OCI-LY1 (cell line): ENCODE results near the gene GDE1.

Experiments
- H2AFZ ChIP-seq: fragments of 200-600 bp; sonication (generic), shearing (Covaris generic); 2 replicates; pipeline ENCODE4 v1.6.0; 2014; ENCODE audit warnings: antibody characterized with exemption, mild to moderate bottlenecking, low read length
- H3F3A ChIP-seq: fragments of 200-600 bp; sonication (generic), shearing (Covaris generic); 2 replicates; pipeline ENCODE4 v1.6.0; 2014; ENCODE audit warnings: mild to moderate bottlenecking, antibody characterized with exemption, low read length, moderate library complexity; ENCODE audit not compliant: insufficient read depth
- H3K27ac ChIP-seq: fragments of 200-600 bp; sonication (generic); 2 replicates; pipeline ENCODE4 v1.5.1; 2014; ENCODE audit warnings: low read length, mixed run types, mild to moderate bottlenecking, low read depth; ENCODE audit not compliant: poor library complexity, severe bottlenecking
- H3K27me3 ChIP-seq: fragments of 200-600 bp; sonication (generic); 2 replicates; pipeline ENCODE4 v1.6.0; 2014; ENCODE audit warnings: antibody characterized with exemption, mild to moderate bottlenecking, low read length, moderate library complexity; ENCODE audit not compliant: insufficient read depth
- H3K36me3 ChIP-seq: fragments of 200-600 bp; sonication (generic); 2 replicates; pipeline ENCODE4 v1.6.1; 2014; ENCODE audit warnings: mild to moderate bottlenecking, antibody characterized with exemption, low read length, moderate library complexity, mixed read lengths; ENCODE audit not compliant: insufficient read depth
- H3K4me1 ChIP-seq: fragments of 200-600 bp; sonication (generic); 2 replicates; pipeline ENCODE4 v1.5.1; 2014; ENCODE audit warnings: mild to moderate bottlenecking, low read length, moderate library complexity; ENCODE audit not compliant: insufficient read depth, severe bottlenecking
- H3K4me2 ChIP-seq: fragments of 200-600 bp; sonication (generic), shearing (Covaris generic); 2 replicates; pipeline ENCODE4 v1.6.1; 2014; ENCODE audit warnings: low read length
- H3K4me3 ChIP-seq: fragments of 200-600 bp; sonication (generic); 2 replicates; pipeline ENCODE4 v1.5.1; 2014; ENCODE audit warnings: low read length, low read depth, mild to moderate bottlenecking, mixed read lengths; ENCODE audit not compliant: poor library complexity, severe bottlenecking
- H3K79me2 ChIP-seq: fragments of 200-600 bp; shearing (Covaris generic); 2 replicates; pipeline ENCODE4 v1.6.1; 2016; ENCODE audit warnings: mixed run types, low read length, mixed read lengths; ENCODE audit not compliant: insufficient read depth
- H3K9ac ChIP-seq: fragments of 200-600 bp; sonication (generic), shearing (Covaris generic); 2 replicates; pipeline ENCODE4 v1.6.1; 2014; ENCODE audit warnings: mild to moderate bottlenecking, low read length, mixed read lengths
- H3K9me2 ChIP-seq: fragments of 200-600 bp; sonication (generic), shearing (Covaris generic); 2 replicates; pipeline ENCODE4 v1.6.1; 2014; ENCODE audit warnings: low read depth, mild to moderate bottlenecking, low read length, mixed read lengths
- H3K9me3 ChIP-seq: fragments of 200-600 bp; shearing (Covaris generic); 2 replicates; pipeline ENCODE4 v1.6.1; 2014; ENCODE audit warnings: low read length, mixed read lengths
- H4K20me1 ChIP-seq: fragments of 200-600 bp; sonication (generic), shearing (Covaris generic); 2 replicates; pipeline ENCODE4 v1.6.0; 2016; ENCODE audit warnings: mild to moderate bottlenecking, low read length; ENCODE audit not compliant: insufficient read depth
- EZH2 ChIP-seq: fragments of 200-600 bp; sonication (generic), shearing (Covaris generic); IDR thresholded peaks from 2 replicates; pipeline ENCODE4 v1.8.0; 2017; ENCODE audit warnings: borderline replicate concordance, mixed run types, mild to moderate bottlenecking, antibody characterized with exemption, low read length, moderate library complexity, mixed read lengths
- TF ChIP-seq, protein P1 (sequence below): fragments of 200-600 bp; sonication (generic), shearing (Covaris generic); IDR thresholded peaks from 2 replicates; pipeline ENCODE4 v1.5.1; 2017; ENCODE audit warnings: mild to moderate bottlenecking, antibody characterized with exemption, low read length, moderate library complexity, mixed read lengths

The GDE1 gene

DNA sequence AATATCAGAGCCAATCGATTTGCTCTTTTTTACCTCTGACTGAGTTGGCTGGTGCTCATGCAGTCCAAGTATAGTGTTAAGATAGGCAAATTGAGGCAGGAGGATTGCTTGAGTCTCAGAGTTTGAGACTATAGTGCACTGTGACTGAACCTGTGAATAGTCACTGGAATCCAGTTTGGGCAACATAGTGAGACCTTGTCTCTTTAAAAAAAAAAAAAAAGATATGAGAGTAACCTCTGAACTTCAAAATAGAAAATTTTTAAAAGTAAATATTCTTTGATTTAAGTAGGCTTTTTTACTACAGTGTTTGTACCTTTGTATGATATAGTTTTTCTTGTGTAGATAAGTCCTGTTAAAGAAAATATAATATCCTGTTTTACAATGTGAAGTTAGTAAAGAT, 5.3 kb upstream of the GDE1 start:
- Histone ChIP-seq H3K9me3 (no peaks in the 10 kb centered on the region), H4K20me1 (no peaks in the 10 kb centered on the region), H3K9me2 (no peaks in the 10 kb centered on the region), H2AFZ (no peak overlapping the region), H3K36me3 (peaks cover 31% of the 10 kb centered on the region; the same call in 1 of the 2 replicates), H3K27ac (no peak overlapping the region), H3F3A (0 out of 2 replicates have a peak, but pooled peaks cover 4% of the 10 kb centered on the region), H3K4me3 (no peak overlapping the region), H3K27me3 (no peaks in the 10 kb centered on the region), H3K4me2 (no peak overlapping the region), H3K4me1 (peaks cover 29% of the 10 kb centered on the region), H3K79me2 (peaks cover 30% of the 10 kb centered on the region), H3K9ac (no peak overlapping the region)
- TF ChIP-seq, protein P1, sequence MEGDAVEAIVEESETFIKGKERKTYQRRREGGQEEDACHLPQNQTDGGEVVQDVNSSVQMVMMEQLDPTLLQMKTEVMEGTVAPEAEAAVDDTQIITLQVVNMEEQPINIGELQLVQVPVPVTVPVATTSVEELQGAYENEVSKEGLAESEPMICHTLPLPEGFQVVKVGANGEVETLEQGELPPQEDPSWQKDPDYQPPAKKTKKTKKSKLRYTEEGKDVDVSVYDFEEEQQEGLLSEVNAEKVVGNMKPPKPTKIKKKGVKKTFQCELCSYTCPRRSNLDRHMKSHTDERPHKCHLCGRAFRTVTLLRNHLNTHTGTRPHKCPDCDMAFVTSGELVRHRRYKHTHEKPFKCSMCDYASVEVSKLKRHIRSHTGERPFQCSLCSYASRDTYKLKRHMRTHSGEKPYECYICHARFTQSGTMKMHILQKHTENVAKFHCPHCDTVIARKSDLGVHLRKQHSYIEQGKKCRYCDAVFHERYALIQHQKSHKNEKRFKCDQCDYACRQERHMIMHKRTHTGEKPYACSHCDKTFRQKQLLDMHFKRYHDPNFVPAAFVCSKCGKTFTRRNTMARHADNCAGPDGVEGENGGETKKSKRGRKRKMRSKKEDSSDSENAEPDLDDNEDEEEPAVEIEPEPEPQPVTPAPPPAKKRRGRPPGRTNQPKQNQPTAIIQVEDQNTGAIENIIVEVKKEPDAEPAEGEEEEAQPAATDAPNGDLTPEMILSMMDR = no peak
- TF ChIP-seq EZH2 = no peak

DNA sequence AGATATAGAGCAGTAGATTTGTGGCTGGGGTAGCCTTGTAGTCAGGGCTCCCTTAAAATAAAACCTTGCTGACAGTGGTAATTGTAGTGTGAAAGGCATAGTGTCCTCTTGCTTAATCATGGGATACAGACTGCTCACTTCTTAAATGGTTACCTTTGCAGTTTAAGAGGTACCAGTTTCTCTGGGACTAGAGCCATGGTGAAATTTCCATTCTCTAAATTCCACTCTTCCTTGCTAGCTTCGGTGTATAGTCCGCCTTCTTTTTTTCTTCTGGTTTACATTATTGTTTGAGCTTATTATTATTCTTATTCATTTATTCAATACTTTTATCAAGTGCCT, 3.5 kb upstream of the GDE1 start:
- H2AFZ ChIP-seq = no peak overlapping the region
- H3K27ac ChIP-seq = peak overlapping the region; percentile 59
- peak overlapping the region; percentile 99 for H3K4me3 ChIP-seq

GRCh38 chr16:19524616-19525384, 2.9 kb upstream of the GDE1 start:
- Histone ChIP-seq H3F3A (0 out of 2 replicates have a peak, but pooled peaks cover 4% of the 10 kb centered on the region), H3K9me2 (no peaks in the 10 kb centered on the region), H3K36me3 (peaks cover 20% of the 10 kb centered on the region; the same call in 1 of the 2 replicates), H2AFZ (no peak overlapping the region), H3K79me2 (peaks cover 40% of the 10 kb centered on the region), H3K4me3 (peak overlapping the region; percentile 99), H3K9ac (peak overlapping the region; percentile 88), H3K27me3 (no peaks in the 10 kb centered on the region), H3K9me3 (no peaks in the 10 kb centered on the region), H3K4me1 (peaks cover 45% of the 10 kb centered on the region), H3K27ac (peak overlapping the region; percentile 59), H3K4me2 (peak overlapping the region; percentile 97), H4K20me1 (no peaks in the 10 kb centered on the region)
- TF ChIP-seq, protein P1 = no peak
- no peak for TF ChIP-seq EZH2

More for the DNA sequence above, 3.5 kb upstream of the GDE1 start:
- Histone ChIP-seq H3K4me2 (peak overlapping the region; percentile 97), H3K9ac (peak overlapping the region; percentile 88), H3K36me3 (peaks cover 25% of the 10 kb centered on the region; the same call in 1 of the 2 replicates), H3F3A (0 out of 2 replicates have a peak, but pooled peaks cover 4% of the 10 kb centered on the region), H3K27me3 (no peaks in the 10 kb centered on the region), H3K9me2 (no peaks in the 10 kb centered on the region), H3K9me3 (no peaks in the 10 kb centered on the region), H3K4me1 (peaks cover 39% of the 10 kb centered on the region), H3K79me2 (peaks cover 40% of the 10 kb centered on the region), H4K20me1 (no peaks in the 10 kb centered on the region)
- TF ChIP-seq, protein P1 = no peak
- TF ChIP-seq EZH2 = no peak
